Prostate gland (tissue), 2 donors: ENCODE results near the gene MTG1.

Experiments
- POLR2A ChIP-seq: fragments of 450-650 bp; IDR thresholded peaks from one replicate; pipeline ENCODE4 v1.6.1; 2016; ENCODE audit warnings: antibody characterized with exemption, mild to moderate bottlenecking
- POLR2AphosphoS5 ChIP-seq: sonication (generic); formaldehyde crosslinking; IDR thresholded peaks from one replicate; pipeline ENCODE4 v1.6.1; 2017; ENCODE audit warnings: antibody characterized with exemption
- TF ChIP-seq, protein P1 (sequence below), 4 experiments: fragments of 200-600 bp in 2 of 4; fragments of 450-650 bp in 2 of 4; sonication (generic) in 2 of 4; IDR thresholded peaks; 1 replicate in 3 of 4; 2 replicates in 1 of 4; pipeline ENCODE4 v1.5.1; 2016 to 2019; ENCODE audit warnings: antibody characterized with exemption in 4 of 4, mild to moderate bottlenecking in 2 of 4, moderate library complexity in 2 of 4

DNA sequence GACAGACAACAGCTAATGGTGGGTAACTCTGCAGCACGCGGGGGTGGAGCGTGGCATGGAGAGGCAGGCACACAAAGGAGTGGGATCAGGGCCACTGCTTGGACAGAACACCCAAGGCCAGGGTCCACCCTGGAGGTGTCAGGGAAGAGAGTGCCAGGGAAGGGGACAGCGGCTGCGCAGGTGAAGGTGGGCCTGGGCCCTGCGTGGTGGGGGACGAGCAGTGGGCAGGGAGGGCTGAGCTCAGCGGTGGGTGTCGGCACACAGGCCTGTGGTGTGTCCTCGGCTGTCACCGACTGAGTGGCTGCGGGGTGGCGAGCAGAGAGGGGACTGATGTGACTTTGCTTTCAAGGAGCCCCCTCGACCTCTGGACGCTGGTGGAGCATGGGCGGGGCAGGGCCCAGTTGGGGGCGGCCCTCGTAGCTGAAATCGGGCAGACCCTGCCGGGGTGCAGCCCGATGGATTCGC lies 51.3 kb downstream of the MTG1 start:
- no peak for TF ChIP-seq POLR2AphosphoS5
- TF ChIP-seq, protein P1, sequence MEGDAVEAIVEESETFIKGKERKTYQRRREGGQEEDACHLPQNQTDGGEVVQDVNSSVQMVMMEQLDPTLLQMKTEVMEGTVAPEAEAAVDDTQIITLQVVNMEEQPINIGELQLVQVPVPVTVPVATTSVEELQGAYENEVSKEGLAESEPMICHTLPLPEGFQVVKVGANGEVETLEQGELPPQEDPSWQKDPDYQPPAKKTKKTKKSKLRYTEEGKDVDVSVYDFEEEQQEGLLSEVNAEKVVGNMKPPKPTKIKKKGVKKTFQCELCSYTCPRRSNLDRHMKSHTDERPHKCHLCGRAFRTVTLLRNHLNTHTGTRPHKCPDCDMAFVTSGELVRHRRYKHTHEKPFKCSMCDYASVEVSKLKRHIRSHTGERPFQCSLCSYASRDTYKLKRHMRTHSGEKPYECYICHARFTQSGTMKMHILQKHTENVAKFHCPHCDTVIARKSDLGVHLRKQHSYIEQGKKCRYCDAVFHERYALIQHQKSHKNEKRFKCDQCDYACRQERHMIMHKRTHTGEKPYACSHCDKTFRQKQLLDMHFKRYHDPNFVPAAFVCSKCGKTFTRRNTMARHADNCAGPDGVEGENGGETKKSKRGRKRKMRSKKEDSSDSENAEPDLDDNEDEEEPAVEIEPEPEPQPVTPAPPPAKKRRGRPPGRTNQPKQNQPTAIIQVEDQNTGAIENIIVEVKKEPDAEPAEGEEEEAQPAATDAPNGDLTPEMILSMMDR (IDR thresholded peaks at IDR 0.05): no peak
- TF ChIP-seq POLR2A: no peak
